IPS-11a (cell line): ENCODE data around the gene HRAS.

Source experiments
- H3K4me3 ChIP-seq: one replicate; pipeline ENCODE4 v1.5.1; 2013; ENCODE audit warnings: low read depth, low read length, control low read depth

HRAS gene

GRCh38 chr11:497565-498296 lies 37.6 kb downstream of the HRAS start:
- H3K4me3 ChIP-seq, result no peak overlapping the region

- H3K4me3 ChIP-seq, result no peak overlapping the region
These were observed 38.4 kb downstream of the HRAS start for GRCh38 chr11:496834-497564.

- H3K4me3 ChIP-seq, result no peak overlapping the region
These were observed 39.8 kb downstream of the HRAS start for GRCh38 chr11:495537-495931.

GRCh38 chr11:494761-495536 lies 40.4 kb downstream of the HRAS start:
- no peak overlapping the region for H3K4me3 ChIP-seq

GRCh38 chr11:492427-493226 lies 42.7 kb downstream of the HRAS start:
- H3K4me3 ChIP-seq, result no peak overlapping the region

GRCh38 chr11:491358-491757 lies 44.0 kb downstream of the HRAS start:
- H3K4me3 ChIP-seq, result no peak overlapping the region

- no peak overlapping the region for H3K4me3 ChIP-seq
These were observed 44.5 kb downstream of the HRAS start for GRCh38 chr11:490930-491260.

GRCh38 chr11:490186-490929 lies 45.0 kb downstream of the HRAS start:
- no peak overlapping the region for H3K4me3 ChIP-seq

- no peak overlapping the region for H3K4me3 ChIP-seq
These were observed 45.7 kb downstream of the HRAS start for GRCh38 chr11:489610-490185.

GRCh38 chr11:488992-489391 lies 46.4 kb downstream of the HRAS start:
- H3K4me3 ChIP-seq, result no peak overlapping the region

GRCh38 chr11:488579-488978 lies 46.8 kb downstream of the HRAS start:
- H3K4me3 ChIP-seq, result no peak overlapping the region

GRCh38 chr11:488062-488461 lies 47.3 kb downstream of the HRAS start:
- H3K4me3 ChIP-seq, result no peak overlapping the region

- H3K4me3 ChIP-seq, result no peak overlapping the region
These were observed 47.8 kb downstream of the HRAS start for GRCh38 chr11:487571-488021.

- H3K4me3 ChIP-seq, result no peak overlapping the region
These were observed 49.2 kb downstream of the HRAS start for GRCh38 chr11:486189-486588.

- no peak overlapping the region for H3K4me3 ChIP-seq
These were observed 50.8 kb downstream of the HRAS start for GRCh38 chr11:484616-485015.
